Stimulated activated memory B cell treated with anti-CD40 and anti-IgM and Interleukin-4, amounts not matched to agents 10 μg/mL and 1 μg/mL and 100 μg/mL, for 72 hours (primary cell): Measurements from ENCODE around the gene TMEM145.
"Not testable (repeated sequence)": the region's sequence is repeated elsewhere in the genome, so short reads cannot be mapped to it uniquely, and the experiment has no call there.

ENCODE experiments used
- ATAC-seq: fragments of 150-1000 bp; cut with Tn5 transposase; 2 replicates; pipeline ENCODE4 v1.10.0; 2021
- H3K27ac Mint-ChIP-seq: one replicate; pipeline ENCODE4 v1.8.0; 2022; ENCODE audit warnings: mild to moderate bottlenecking, mixed read lengths
- H3K27me3 Mint-ChIP-seq: one replicate; pipeline ENCODE4 v1.8.0; 2022; ENCODE audit warnings: mixed read lengths
- H3K36me3 Mint-ChIP-seq: one replicate; pipeline ENCODE4 v1.8.0; 2022; ENCODE audit warnings: mixed read lengths
- H3K4me1 Mint-ChIP-seq: one replicate; pipeline ENCODE4 v1.8.0; 2022; ENCODE audit warnings: mixed read lengths
- H3K4me3 Mint-ChIP-seq: one replicate; pipeline ENCODE4 v1.8.0; 2022; ENCODE audit warnings: mild to moderate bottlenecking, moderate library complexity, mixed read lengths
- H3K9me3 Mint-ChIP-seq: one replicate; pipeline ENCODE4 v1.8.0; 2022; ENCODE audit warnings: mixed read lengths

The TMEM145 gene

GRCh38 chr19:42328106-42328505, 15.0 kb downstream of the TMEM145 start:
- no peak for ATAC-seq
- H3K36me3 Mint-ChIP-seq = no peaks in the 10 kb centered on the region
- H3K27me3 Mint-ChIP-seq = peaks cover 8% of the 10 kb centered on the region
- H3K9me3 Mint-ChIP-seq = no peaks in the 10 kb centered on the region
- peaks cover 42% of the 10 kb centered on the region for H3K4me1 Mint-ChIP-seq
- H3K4me3 Mint-ChIP-seq = no peak overlapping the region
- no peak overlapping the region for H3K27ac Mint-ChIP-seq

GRCh38 chr19:42328854-42329253, 15.7 kb downstream of the TMEM145 start:
- Mint-ChIP-seq H3K27ac (no peak overlapping the region), H3K9me3 (no peaks in the 10 kb centered on the region), H3K36me3 (no peaks in the 10 kb centered on the region), H3K4me3 (no peak overlapping the region), H3K27me3 (peaks cover 8% of the 10 kb centered on the region), H3K4me1 (peaks cover 42% of the 10 kb centered on the region)
- ATAC-seq = no peak

GRCh38 chr19:42330241-42330711, 17.2 kb downstream of the TMEM145 start:
- ATAC-seq = no peak
- Mint-ChIP-seq H3K27ac (no peak overlapping the region), H3K4me1 (peaks cover 36% of the 10 kb centered on the region), H3K4me3 (no peak overlapping the region), H3K36me3 (no peaks in the 10 kb centered on the region), H3K9me3 (no peaks in the 10 kb centered on the region), H3K27me3 (no peaks in the 10 kb centered on the region)

DNA sequence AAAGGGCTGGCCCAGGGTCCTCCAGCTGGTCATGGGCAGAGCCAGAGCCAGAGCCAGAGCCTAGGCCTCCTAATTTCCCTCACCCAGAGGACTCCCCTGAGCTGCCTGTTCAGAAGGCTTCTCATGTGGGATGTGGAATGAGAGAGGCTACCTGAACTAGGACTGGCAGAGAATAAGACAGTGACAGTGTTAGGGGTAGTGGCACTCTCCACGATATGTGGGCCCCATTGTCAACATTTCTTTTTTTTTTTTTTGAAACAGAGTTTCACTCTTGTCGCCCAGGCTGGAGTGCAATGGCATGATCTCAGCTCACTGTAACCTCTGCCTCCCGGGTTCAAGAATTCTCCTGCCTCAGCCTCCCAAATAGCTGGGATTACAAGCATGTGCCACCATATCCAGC, 18.2 kb downstream of the TMEM145 start:
- H3K4me3 Mint-ChIP-seq, H3K27ac Mint-ChIP-seq, H3K27me3 Mint-ChIP-seq, H3K36me3 Mint-ChIP-seq, H3K9me3 Mint-ChIP-seq, ATAC-seq: not testable (repeated sequence)
- H3K4me1 Mint-ChIP-seq = peaks cover 36% of the 10 kb centered on the region

- ATAC-seq = no peak
- Mint-ChIP-seq H3K27me3 (no peaks in the 10 kb centered on the region), H3K36me3 (no peaks in the 10 kb centered on the region), H3K4me1 (peaks cover 31% of the 10 kb centered on the region), H3K4me3 (no peak overlapping the region), H3K9me3 (no peaks in the 10 kb centered on the region), H3K27ac (no peak overlapping the region)
Observed at GRCh38 chr19:42332059-42332458, 18.9 kb downstream of the TMEM145 start.

DNA sequence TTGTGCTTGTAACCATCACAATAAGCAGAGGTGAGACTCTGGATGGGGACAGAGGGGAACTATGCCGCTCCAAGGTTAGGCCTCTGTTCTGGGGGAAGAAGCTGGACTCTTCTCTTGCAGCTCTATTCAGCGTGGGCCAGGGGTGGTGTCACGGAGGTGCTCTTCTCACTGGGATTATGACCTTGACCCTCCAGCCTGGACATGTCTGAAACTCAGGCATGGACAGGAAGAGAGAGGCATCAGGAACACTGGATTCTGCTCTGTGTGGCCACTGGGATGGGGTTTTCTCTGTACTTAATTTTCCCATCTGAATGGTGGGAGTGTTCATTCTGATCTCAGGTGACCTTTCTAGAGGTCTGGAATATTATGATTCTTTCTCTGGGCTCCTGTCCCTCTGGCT, 19.9 kb downstream of the TMEM145 start:
- no peak for ATAC-seq
- H3K27me3 Mint-ChIP-seq = no peaks in the 10 kb centered on the region
- H3K9me3 Mint-ChIP-seq = no peaks in the 10 kb centered on the region
- H3K27ac Mint-ChIP-seq = no peak overlapping the region
- H3K4me1 Mint-ChIP-seq = peaks cover 21% of the 10 kb centered on the region
- no peak overlapping the region for H3K4me3 Mint-ChIP-seq
- no peaks in the 10 kb centered on the region for H3K36me3 Mint-ChIP-seq

DNA sequence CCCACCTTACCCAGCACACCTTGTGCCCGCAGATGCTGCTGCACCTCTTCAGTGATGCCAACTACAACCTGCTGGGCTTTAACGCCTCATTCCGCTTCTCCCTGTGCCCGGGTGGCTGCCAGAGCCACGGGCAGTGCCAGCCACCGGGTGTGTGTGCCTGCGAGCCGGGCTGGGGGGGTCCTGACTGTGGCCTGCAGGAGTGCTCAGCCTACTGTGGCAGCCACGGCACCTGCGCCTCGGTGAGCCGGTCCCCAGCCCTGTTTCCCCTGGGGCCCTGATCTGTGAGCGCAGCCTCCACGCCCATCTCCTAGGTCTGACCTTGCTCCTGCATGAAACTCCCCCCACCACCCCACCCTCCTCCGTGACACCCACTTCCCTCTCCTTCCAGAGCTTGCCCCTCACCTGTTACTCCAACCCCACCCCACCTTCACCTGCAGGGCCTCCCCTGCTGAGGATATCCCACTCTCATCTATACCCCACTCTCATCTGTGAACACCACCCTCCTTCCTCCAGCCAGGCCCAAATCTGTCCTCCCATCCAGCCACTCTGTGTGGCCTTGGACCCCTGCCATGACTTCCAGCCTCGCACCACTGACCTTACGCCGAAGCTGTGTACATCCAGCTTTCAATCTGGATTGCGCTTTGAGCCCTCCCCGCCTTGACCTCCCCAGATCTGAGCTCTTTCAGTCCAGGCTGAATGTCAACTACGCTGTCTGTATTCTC, 21.0 kb downstream of the TMEM145 start:
- peak; percentile 51 for ATAC-seq
- Mint-ChIP-seq H3K4me3 (no peak overlapping the region), H3K9me3 (no peaks in the 10 kb centered on the region), H3K27me3 (no peaks in the 10 kb centered on the region), H3K36me3 (peaks cover 5% of the 10 kb centered on the region), H3K4me1 (peaks cover 10% of the 10 kb centered on the region), H3K27ac (no peak overlapping the region)

- H3K4me1 Mint-ChIP-seq = peaks cover 7% of the 10 kb centered on the region
- H3K27ac Mint-ChIP-seq = no peak overlapping the region
- H3K9me3 Mint-ChIP-seq = no peaks in the 10 kb centered on the region
- H3K36me3 Mint-ChIP-seq = peaks cover 5% of the 10 kb centered on the region
- ATAC-seq = no peak
- H3K4me3 Mint-ChIP-seq = no peak overlapping the region
- no peaks in the 10 kb centered on the region for H3K27me3 Mint-ChIP-seq
Observed at GRCh38 chr19:42334697-42335373, 21.7 kb downstream of the TMEM145 start.

DNA sequence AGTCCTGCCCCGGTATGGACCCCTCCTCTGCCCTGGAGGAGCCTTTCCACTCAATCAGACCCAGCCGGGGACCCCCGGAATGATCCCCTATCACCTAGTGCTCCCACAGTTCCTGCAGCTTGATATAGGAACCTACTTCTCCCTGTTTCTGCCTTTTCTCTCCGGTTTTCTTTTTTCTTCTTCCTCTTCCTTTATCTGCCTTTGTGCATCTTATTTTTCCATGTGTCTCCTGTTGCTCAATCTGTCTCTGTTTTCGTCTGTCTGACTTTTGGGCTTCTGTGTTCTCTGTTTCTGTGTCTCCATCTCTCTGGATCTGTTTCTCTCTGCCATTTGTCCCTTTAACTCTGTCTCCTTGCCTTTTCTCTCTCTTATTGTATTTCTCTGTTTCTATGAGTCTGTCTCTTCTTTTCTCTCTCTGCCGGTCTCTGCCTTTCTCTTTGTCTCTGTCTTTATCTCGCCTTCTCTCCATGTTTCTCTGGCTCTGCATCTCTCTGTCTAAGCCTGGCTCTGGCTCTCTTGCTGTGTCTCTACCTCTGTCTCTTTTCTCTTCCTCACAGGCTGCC, 22.3 kb downstream of the TMEM145 start:
- H3K27ac Mint-ChIP-seq = no peak overlapping the region
- no peaks in the 10 kb centered on the region for H3K9me3 Mint-ChIP-seq
- no peak overlapping the region for H3K4me3 Mint-ChIP-seq
- H3K4me1 Mint-ChIP-seq = peaks cover 3% of the 10 kb centered on the region
- peaks cover 5% of the 10 kb centered on the region for H3K36me3 Mint-ChIP-seq
- H3K27me3 Mint-ChIP-seq = no peaks in the 10 kb centered on the region
- no peak for ATAC-seq

- no peaks in the 10 kb centered on the region for H3K27me3 Mint-ChIP-seq
- no peaks in the 10 kb centered on the region for H3K9me3 Mint-ChIP-seq
- peaks cover 5% of the 10 kb centered on the region for H3K36me3 Mint-ChIP-seq
- no peaks in the 10 kb centered on the region for H3K4me1 Mint-ChIP-seq
- no peak for ATAC-seq
- H3K4me3 Mint-ChIP-seq = no peak overlapping the region
- no peak overlapping the region for H3K27ac Mint-ChIP-seq
Observed at GRCh38 chr19:42335971-42336370, 22.9 kb downstream of the TMEM145 start.

GRCh38 chr19:42339126-42339860, 26.2 kb downstream of the TMEM145 start:
- H3K4me1 Mint-ChIP-seq, ATAC-seq, H3K27ac Mint-ChIP-seq, H3K9me3 Mint-ChIP-seq, H3K27me3 Mint-ChIP-seq, H3K4me3 Mint-ChIP-seq: not testable (repeated sequence)
- H3K36me3 Mint-ChIP-seq = peaks cover 16% of the 10 kb centered on the region

DNA sequence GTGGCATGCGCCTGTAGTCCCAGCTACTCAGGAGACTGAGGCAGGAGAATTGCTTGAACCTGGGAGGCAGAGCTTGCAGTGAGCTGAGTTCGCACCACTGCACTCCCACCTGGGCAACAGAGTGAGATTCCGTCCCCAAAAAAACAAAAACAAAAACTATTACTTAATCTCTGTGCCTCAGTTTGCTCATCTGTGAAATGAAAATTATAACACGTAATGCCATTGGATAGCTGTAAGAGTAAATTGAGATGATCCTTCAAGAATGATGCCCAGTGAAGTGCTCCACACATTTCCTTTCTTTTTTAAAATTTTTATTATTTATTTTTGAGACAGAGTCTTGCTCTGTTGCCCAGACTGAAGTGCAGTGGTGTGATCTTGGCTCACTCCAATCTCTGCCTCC, 26.8 kb downstream of the TMEM145 start:
- H3K27me3 Mint-ChIP-seq, H3K4me3 Mint-ChIP-seq, ATAC-seq, H3K4me1 Mint-ChIP-seq, H3K9me3 Mint-ChIP-seq, H3K27ac Mint-ChIP-seq: not testable (repeated sequence)
- H3K36me3 Mint-ChIP-seq = peaks cover 22% of the 10 kb centered on the region

- H3K27me3 Mint-ChIP-seq = no peaks in the 10 kb centered on the region
Observed at GRCh38 chr19:42343344-42344110, 30.4 kb downstream of the TMEM145 start.

GRCh38 chr19:42344336-42344893, 31.3 kb downstream of the TMEM145 start:
- no peaks in the 10 kb centered on the region for H3K27me3 Mint-ChIP-seq
- ATAC-seq = no peak
- peaks cover 40% of the 10 kb centered on the region for H3K36me3 Mint-ChIP-seq
- no peaks in the 10 kb centered on the region for H3K4me1 Mint-ChIP-seq
- no peaks in the 10 kb centered on the region for H3K9me3 Mint-ChIP-seq
- H3K27ac Mint-ChIP-seq = no peak overlapping the region
- H3K4me3 Mint-ChIP-seq = no peak overlapping the region

More at GRCh38 chr19:42343344-42344110, 30.4 kb downstream of the TMEM145 start:
- peaks cover 39% of the 10 kb centered on the region for H3K36me3 Mint-ChIP-seq
- no peaks in the 10 kb centered on the region for H3K9me3 Mint-ChIP-seq
- H3K4me1 Mint-ChIP-seq = no peaks in the 10 kb centered on the region
- H3K4me3 Mint-ChIP-seq = no peak overlapping the region
- peak overlapping the region; percentile 4 for H3K27ac Mint-ChIP-seq
- no peak for ATAC-seq
